Endometrial microvascular endothelial cells (primary cell): ENCODE measurements around the gene KLF15. TPM values are rescaled to one million over a fixed set of nuclear protein-coding genes. Genes with fewer than 3 reads are reported as not detected.

Experiments used
- in situ Hi-C: cut with HindIII; loops from 2 replicates; pipeline ENCODE4 v1.10.0; 2017; ENCODE audit warnings: low sequenced_read_pairs, low pct_unique_long_range_greater_than_20kb; ENCODE audit errors: inconsistent ontology term
- total RNA-seq: library from RNA; depleted of rRNA; stranded (reverse); fragments of >200 nt; gene quantifications from one replicate; pipeline ENCODE4 v1.2.3, GENCODE V29; 2015; ENCODE audit errors: inconsistent ontology term

The KLF15 gene
- 1.7 TPM for total RNA-seq

DNA sequence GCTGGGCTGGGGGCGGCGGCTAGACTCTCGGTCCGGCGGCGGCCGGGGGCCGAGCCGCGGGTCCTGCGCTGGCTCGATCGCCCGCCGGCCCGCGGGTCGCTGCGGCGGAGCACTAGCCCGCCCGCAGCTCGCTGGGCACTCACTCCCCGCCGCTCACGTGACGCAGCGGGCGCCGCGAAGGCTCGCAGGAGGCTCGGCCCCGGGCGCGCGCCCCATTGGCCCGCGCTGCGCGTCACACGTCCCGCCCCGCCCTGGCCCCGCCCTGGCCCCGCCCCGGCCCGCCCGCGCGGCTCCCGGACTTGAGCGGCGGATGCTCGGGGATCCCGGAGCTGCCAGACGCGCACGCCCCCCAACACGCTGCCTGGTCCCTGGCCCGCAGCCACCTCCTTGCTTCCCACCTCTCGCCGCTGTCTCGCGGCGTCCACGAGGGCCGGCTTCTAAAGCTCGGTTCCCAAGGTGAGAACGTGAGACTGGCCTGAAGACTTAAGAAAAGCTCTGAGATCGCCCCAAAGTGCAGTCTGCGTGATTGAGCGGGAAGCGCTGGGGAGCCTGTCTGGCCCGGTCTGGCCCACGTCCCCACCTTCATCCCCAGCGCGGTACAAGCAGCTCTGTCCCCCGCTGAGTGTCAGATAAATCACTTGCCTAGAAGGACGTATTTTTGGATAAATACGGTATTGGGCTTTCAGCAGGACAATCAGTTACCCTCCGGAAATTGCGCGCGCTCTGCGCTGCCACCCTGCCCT, at the start of gene KLF15:
TSS of gene KLF15 (minus strand) at position 114 of the 743 bp plus-strand sequence. CDS start 4,486 bp downstream, outside the sequence.
- in situ Hi-C loops: no loop called here

DNA sequence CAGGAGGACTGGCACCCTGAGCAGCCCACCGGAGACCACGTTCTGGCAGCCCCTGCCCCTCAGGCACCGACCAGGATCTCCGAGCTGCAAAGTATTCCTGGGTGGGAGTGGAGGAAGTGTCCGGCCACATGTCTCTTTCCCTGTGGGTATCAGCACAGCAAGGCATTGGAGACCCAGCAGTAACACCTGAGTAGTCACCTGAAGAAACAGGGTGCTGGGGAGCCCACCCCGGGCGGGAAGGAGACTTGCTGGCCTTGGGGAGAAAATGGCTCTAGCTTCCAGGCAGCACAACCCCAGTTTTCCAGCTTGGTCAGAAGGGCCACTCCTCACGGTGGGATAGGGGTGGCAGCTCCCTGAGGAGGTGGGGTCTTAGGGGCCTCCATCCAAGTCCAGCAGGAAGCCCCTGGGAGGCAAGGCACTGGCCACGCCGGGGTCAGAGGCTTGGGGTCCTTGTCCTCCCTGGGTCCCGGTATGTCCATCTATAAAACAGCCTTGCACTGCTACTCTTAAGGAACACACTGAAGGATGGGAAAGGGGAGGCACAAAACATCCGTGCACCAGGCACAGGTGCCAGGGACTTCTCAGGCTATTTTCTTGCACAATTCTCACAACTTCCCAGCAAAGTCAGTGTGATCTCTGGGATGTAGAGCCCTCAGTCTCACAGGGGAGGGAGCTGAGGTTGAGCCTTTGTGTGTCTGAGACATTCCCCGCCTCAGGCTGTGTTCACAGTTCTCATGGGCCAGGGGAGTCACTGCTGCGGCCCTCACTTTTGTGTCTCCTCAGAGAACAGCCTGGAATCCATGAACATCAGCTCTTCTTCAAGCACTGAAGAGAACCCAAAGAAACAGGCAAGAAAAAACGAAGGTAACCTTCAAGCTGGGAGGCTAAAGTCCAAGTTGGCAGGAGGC, 49.4 kb upstream of the KLF15 start:
- in situ Hi-C loops: no loop called here

DNA sequence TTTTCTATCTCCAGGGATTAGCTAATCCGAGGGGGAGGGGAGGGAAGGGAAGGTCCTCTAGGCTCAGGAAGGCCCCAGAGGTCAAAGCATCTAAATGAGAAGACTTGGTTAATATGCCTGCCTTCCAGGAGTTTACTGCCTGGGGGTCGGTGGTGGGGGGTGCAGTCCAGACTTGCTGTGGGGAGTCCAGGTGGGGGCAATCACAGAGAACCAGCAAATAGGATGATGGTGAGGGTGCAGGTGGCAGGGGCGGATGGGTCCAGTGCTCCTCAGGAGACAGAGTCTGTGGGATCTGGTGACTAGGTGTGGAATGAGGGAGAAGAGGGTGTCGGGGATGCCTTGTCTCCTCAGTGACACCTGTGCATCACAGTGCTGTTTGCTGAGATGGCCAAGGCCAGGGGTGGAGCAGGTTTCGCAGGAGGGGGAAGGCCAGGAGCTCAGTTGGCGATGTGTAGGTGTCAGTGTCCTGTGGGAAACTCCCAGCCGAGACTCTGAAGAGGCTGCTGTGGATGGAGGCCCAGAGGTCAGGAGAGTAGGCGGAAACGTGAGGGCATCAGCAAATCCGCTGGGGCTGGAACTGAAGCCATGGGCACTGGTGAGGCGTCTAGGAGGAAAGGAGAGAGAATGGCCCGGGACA, 45.6 kb upstream of the KLF15 start:
- in situ Hi-C loops: no loop called here

DNA sequence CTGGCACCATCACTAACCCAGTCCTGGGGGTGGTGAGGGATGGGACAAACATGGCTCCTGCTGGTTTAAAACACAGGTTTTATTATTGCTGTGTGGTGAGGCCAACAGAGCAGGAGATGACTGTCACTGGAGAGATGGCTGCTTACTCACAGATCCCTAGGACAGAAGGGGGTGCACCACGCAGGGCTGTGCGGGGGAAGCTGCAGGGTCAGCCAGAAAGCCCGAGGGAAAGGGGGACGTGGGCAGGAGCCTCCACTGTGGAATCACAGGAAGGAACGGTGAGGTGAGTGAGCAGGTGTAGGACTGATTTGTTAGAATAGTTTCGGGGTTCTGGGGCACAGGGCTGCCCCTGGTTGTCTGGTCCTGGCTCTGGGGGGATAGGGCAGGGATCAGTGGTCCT, 45.0 kb upstream of the KLF15 start:
- in situ Hi-C loops: no loop called here

DNA sequence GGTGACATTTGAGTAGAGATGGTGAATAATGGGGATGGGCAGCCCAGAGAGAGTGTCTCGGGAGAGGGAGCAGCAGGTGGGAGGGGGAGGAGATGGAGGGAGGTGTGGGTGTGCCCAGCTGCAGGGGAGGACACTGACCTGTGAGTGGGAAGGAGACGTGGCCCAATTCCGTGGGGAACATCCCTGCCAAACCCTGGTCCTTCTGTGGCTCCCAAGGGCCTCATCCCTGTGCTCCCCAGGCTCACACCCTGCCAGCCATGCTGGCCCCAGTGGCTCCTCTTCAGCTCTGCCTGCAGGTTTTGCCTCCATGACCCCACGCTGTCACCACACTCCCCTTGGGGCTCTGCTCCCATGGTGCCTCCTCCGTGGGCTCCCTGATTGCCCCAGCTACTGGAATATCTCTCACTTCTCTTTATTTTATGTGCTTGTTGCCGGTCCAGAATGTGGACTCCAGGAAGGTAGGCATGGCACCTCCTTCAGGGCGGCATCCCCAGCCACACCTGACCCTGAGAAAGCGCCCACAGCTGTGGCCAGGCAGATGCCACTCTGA, 44.5 kb upstream of the KLF15 start:
- in situ Hi-C loops: no loop called here

DNA sequence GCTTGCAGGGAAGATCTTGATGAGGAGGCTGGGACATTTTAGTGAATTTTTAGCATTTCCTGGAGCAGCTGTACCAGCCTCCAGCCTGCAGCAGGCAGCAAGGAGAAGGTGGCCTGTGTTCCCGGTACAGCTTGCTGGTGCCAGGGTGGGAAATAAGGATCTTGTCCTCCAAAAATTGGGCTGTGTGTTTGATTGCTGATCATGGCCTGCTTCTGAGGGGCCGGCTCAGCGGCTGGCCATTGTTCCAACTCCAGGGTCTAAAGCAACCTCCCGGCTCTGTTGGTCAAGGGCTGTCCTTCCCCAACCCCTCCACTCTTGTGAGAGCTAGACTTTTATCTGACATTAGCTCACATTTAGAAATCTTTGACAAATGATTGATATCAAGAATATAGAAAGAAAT, 42.5 kb upstream of the KLF15 start:
- in situ Hi-C loops: no loop called here

DNA sequence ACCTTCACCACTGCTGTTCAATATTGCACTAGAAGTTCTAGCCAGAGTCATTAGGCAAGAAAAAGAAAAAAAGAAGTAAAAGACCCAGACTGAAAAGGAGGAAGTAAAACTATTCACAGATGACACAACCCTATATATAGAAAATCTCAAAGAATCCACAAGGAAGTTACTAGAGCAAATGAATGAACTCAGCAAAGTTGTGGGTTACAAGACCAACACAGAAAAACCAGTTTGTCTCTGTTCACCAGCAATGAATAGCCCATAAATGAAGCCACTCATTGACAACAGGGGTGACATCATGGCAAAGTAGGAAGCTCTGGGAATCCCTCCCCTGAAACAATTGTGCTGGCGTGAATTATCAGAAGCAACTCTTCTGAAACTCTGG, 42.1 kb upstream of the KLF15 start:
- in situ Hi-C loops: no loop called here

DNA sequence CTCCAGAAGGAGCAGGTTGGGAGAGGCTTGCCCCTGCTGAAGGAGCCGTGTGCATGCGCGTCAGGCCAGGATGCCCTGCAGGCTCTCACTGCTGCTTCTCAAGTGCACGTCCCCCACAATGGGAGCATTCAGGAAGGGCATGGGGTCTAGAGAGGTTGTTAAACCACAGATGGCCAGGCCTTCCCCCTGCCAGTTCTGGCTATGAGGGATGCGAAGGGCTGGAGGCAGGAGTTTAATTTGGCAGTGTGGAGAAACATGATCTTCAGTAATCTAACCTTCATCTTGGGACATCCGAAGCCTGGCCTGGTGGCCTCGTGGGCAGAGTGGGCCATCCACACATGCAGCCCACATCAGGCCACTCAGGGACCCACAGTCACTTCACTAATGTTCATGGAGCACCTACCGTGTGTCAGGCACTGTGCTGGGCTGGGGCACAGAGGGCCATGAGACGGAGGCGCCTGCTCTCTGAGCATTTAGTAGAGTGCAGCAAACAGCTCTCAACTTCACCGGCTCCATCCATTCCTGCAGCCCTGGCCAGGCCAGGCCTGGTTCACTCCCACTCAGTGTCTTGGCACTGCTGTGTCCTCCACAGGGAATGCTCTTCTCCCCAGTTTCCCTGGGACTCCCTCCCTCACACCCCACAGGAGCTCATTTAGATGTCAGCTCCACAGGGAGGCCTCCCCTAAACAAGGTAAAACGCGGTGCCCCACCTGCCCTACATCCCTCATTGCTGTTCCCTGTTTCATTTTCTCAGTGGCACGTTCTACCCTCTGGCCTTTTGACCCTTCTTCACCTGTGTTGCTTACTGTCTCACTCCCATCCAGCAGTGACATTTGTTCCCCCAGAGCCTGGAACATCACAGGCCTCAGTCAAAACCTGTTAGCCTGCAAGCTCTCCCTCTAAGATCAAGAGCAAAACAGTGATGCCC, 41.5 kb upstream of the KLF15 start:
- in situ Hi-C loops: no loop called here

DNA sequence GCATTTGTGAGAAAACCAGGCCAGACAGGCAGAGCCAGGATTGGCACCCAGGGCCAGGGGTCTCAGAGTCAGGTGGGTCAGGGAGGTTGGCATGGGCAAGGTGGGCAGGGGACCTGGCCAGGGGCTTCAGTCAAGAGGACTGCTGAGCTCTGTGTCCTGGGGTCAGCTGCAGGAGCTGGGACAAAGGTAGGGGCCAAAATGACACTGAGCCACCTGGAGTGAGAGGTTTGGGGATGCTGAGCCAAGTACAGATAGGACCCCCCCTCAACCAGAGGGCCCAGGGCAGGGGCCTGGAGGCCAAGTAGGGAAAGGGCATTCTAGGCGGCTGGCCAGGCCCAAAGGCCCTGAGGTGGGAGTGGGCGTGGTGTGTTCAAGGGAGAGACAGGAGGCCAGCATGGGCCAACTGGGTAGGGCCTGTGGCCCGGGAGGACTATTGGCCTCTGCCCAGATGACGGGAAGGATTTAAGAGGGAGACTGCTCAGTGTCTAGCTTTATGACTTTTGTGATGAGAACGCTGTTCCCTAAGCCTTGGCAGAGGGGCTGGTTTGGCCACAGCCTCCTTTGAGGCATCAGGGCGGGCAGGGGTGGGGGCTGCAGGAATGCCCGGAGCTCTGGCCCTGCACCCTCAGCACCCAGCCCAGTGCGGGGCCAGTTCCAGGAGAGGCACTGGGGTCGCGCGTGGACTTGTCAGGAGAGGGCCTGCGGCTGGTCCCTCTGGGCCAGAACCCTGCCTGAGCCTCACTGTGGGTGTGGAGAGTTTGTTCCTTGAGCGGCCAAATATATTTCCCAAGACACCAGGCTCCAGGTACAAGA, 40.6 kb upstream of the KLF15 start:
- in situ Hi-C loops: no loop called here

DNA sequence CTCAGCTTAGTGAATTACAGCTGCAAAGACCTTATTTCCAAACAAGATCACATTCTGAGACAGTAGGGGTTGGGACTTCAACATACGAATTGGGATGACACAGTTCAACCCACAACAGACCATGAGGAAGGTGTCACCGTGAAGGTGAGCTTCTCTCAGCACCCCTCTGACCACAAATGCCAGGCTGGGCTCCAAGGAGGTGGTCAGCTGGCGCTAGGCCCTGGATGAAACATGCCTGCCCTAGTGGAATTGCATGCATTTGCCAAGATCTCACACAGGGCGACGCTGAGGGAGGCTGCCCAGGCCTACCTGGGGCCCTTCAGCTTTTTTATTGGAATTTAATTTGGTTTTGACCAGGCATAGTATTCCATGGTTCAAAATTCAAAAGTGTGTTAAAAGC, 39.3 kb upstream of the KLF15 start:
- in situ Hi-C loops: no loop called here

DNA sequence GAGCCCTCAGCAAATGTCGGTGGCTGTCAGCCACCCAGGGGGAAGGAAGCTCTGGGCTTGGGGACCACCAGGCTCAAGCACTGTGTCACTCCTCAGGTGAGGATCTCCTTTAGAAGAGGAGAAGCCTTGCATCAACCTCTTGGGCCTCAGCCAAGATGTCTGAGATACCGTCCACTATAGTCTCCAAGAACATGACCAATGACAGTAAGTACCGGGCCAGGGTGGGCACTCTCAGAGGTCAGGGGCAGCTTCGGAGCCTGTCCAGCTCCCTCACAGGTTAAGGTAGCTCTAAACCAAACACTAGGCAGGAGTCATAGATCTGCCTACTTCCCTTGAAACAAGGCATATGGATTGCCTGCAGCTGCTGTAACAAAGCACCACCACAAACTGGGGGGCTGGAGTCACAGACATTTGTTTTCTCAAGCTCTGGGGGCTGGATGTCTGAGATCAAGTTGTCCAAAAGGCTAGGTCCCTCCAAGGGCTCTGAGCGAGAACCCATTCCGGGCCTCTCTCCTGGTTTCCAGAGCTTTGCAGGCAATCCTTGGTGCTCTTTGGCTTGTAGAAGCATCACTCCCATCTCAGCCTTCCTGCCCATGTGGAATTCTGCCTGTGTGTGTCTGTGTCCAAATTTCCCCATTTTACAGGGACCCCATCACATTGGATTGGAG, 38.8 kb upstream of the KLF15 start:
- in situ Hi-C loops: no loop called here

DNA sequence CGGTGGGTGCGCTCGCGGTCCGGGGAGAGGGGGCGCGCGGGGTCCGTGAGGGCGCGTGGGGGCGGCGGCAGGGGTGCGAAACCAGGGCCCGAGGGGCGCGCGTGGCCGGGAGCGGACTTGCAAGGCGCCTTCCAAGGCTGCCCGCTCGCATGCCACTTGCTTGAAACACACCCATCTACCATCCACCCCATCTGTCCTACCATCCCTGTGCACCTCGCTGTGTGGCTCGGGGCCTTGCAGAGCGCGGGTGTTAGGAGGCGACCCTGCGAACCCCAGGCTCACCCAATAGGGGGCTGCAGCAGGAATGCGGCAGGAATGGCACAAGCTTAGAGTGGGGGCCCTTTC, 37.7 kb upstream of the KLF15 start:
- in situ Hi-C loops: no loop called here

DNA sequence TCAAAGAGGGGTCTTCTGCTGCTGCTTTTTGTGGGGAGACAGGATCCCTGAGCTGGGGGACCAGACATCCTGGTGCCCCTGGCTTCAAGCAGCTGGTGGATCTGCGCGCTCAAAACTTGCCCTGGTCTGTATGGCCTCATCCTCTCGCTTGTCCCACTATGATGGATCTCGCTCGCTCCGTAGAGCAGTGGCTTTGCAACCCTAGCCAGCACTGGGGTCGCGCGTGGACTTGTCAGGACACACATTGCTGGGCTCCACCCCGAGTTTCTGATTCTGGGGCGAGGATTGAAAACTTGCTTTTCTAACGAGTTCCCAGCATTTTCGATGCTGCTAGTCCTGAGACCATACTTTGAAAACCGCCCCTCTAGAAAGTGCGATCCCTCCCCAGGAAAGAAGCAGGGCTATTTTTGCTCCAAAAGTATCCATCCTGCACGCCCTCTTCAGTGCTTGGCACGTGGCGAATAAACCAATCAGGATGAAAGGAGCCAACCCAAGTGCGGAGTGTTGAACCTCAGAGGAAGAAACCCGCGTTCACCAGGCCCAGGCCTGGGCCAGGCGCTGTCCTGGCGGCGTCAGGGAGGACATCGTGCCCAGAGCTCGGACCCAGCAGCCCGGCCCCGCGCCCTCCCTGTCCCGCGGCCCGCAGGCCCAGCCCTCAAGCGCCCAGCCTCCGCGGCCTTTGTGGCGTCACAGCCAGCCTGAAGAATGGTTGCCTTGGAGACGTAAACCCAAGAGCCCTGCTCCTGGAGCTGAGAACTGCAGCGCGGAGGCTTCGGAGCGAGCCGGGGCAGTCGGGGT, 37.2 kb upstream of the KLF15 start, which contains the start of gene CFAP100:
TSS of gene CFAP100 (plus strand) at position 731 of the 798 bp plus-strand sequence. CDS start 1,092 bp downstream, outside the sequence.
- in situ Hi-C loops: no loop called here

DNA sequence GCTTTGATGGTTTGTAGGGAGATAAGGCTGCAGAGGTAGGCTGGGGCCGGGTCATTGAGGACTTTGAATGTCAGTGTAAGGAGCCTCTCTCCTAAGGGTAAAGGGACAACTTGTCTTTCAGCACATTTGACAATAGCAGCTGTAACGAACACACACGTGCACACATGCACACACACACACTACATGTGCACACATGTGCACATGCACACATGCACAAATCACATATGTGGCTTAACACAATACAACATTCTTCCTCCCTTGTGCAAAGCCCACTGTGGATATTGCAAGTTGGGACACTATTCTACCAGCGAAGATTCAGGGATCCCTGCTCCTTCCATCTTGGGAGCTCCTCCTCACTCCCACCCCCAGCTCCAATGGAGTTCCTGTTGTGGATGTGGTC, 36.4 kb upstream of the KLF15 start:
- in situ Hi-C loops: no loop called here

DNA sequence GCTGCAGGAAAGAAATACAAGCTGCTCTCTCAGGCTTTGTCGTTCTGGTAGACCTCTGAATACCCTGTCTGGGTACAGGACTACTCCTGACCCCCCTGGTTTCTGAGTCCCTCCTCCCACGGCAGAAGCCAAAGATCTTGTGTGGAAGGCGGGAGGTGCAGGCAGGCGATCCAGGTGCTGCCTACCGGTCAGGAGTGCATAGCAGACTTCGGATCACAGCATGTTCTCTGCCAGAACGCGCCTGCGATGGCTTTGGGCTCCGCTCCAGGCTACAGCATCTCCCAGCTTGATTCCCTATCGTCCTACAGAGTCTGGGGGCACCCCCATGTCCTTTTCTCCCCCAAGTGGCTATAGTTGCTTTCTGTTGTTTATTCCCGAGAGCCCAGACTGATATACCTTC, 35.0 kb upstream of the KLF15 start:
- in situ Hi-C loops: no loop called here

DNA sequence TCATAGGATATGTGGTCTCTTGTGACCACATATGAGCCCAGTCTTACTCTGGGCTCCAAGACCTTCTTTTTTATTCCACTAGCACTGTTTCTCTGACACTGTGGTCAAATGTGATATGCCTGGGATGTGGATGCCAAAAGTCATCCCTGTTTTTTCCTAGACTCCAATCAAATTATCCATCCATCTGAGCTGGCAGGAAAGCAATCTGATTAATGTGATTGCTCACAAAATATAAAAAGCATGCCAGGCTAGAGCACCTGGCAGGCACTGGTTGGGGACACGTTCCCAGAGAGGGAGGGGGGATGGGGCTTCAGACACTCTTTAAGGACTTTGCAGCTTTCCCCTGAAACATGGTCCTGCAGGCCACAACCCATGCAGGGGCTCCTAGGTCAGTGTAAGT, 34.4 kb upstream of the KLF15 start:
- in situ Hi-C loops: no loop called here
